Keratinocyte (primary cell): ENCODE data around the gene TMEM256. TPM values are rescaled to one million over a fixed set of nuclear protein-coding genes. Genes with fewer than 3 reads are reported as not detected.

Experiments used
- DNase-seq: peaks from one replicate; pipeline ENCODE4 v3.0.0-alpha.2; 2011; ENCODE audit warnings: low read depth, missing footprints, low spot score
- FAIRE-seq: peaks from 2 replicates; lab custom pipeline; 2011; peaks lifted over from hg19 to GRCh38; lab: Jason Lieb, UNC
- H2AFZ ChIP-seq: 2 replicates; pipeline ENCODE4 v1.6.0; 2012; ENCODE audit warnings: low read length, control low read depth, inconsistent platforms; ENCODE audit not compliant: control insufficient read depth
- H3K27ac ChIP-seq: 2 replicates; pipeline ENCODE4 v1.5.1; 2011; ENCODE audit warnings: low read length; ENCODE audit not compliant: control insufficient read depth, insufficient read depth
- H3K27me3 ChIP-seq: 3 replicates; pipeline ENCODE4 v1.6.0; 2011; ENCODE audit warnings: low read length; ENCODE audit not compliant: control insufficient read depth, insufficient read depth; ENCODE audit errors: extremely low read depth
- H3K36me3 ChIP-seq, 2 experiments: 2 replicates in 1 of 2; 3 replicates in 1 of 2; pipeline ENCODE4 v1.5.1; 2011; ENCODE audit warnings: low read length in 2 of 2, mild to moderate bottlenecking in 1 of 2; ENCODE audit not compliant: control insufficient read depth in 2 of 2, insufficient read depth in 2 of 2; ENCODE audit errors: extremely low read depth in 1 of 2
- H3K4me1 ChIP-seq: 3 replicates; pipeline ENCODE4 v1.5.1; 2011; ENCODE audit warnings: low read length; ENCODE audit not compliant: control insufficient read depth, insufficient read depth; ENCODE audit errors: extremely low read depth
- H3K4me2 ChIP-seq: 3 replicates; pipeline ENCODE4 v1.6.0; 2011; ENCODE audit warnings: low read depth, low read length; ENCODE audit not compliant: control insufficient read depth, insufficient read depth; ENCODE audit errors: extremely low read depth
- H3K4me3 ChIP-seq, 3 experiments: fragments of 200-600 bp in 1 of 3; sonication (generic) in 1 of 3; 2 replicates in 2 of 3; 3 replicates in 1 of 3; pipeline ENCODE4 v1.5.1; 2011 to 2016; ENCODE audit warnings: low read length in 3 of 3, mild to moderate bottlenecking in 3 of 3, control low read depth in 2 of 3, inconsistent platforms in 1 of 3, low read depth in 1 of 3, mixed read lengths in 1 of 3, mixed run types in 1 of 3, moderate library complexity in 1 of 3; ENCODE audit not compliant: control insufficient read depth in 2 of 3, insufficient read depth in 2 of 3; ENCODE audit errors: extremely low read depth in 1 of 3
- H3K79me2 ChIP-seq: 2 replicates; pipeline ENCODE4 v1.6.0; 2012; ENCODE audit warnings: low read length; ENCODE audit not compliant: control insufficient read depth, insufficient read depth
- H3K9ac ChIP-seq: 3 replicates; pipeline ENCODE4 v1.6.0; 2011; ENCODE audit warnings: low read length; ENCODE audit not compliant: control insufficient read depth, insufficient read depth; ENCODE audit errors: extremely low read depth
- H3K9me1 ChIP-seq: 3 replicates; pipeline ENCODE4 v1.6.0; 2011; ENCODE audit warnings: low read length; ENCODE audit not compliant: control insufficient read depth, insufficient read depth; ENCODE audit errors: extremely low read depth
- H3K9me3 ChIP-seq: 2 replicates; pipeline ENCODE4 v1.5.1; 2012; ENCODE audit warnings: low read depth, low read length; ENCODE audit not compliant: control insufficient read depth
- H4K20me1 ChIP-seq: 3 replicates; pipeline ENCODE4 v1.6.0; 2011; ENCODE audit warnings: low read length; ENCODE audit not compliant: control insufficient read depth, insufficient read depth; ENCODE audit errors: extremely low read depth
- CTCF ChIP-seq, 3 experiments: IDR thresholded peaks in 1 of 3; conservative IDR thresholded peaks in 1 of 3; optimal IDR thresholded peaks in 1 of 3; 2 replicates in 2 of 3; 3 replicates in 1 of 3; pipeline versions ENCODE3 to v1.5.1; 2011; ENCODE audit warnings: low read length in 3 of 3, mild to moderate bottlenecking in 3 of 3, moderate library complexity in 2 of 3, control low read depth in 1 of 3, inconsistent platforms in 1 of 3; ENCODE audit not compliant: insufficient read depth in 2 of 3; ENCODE audit errors: extremely low read depth in 1 of 3
- EZH2 ChIP-seq: IDR thresholded peaks from one replicate; pipeline ENCODE4 v1.6.1; 2012; ENCODE audit warnings: inconsistent platforms, mild to moderate bottlenecking, low read length, moderate library complexity
- dilution Hi-C: fragments of 300-500 bp; cut with MboI; formaldehyde crosslinking; loops from one replicate; pipeline ENCODE4 v1.7.0; 2020; ENCODE audit warnings: low sequenced_read_pairs; ENCODE audit not compliant: extremely low pct_ligation_motif_present
- polyA plus RNA-seq, 5 experiments: library from polyadenylated mRNA; depleted of rRNA in 3 of 5; stranded (reverse) in 3 of 5; stranded (forward) in 1 of 5; unstranded in 1 of 5; fragments of >200 nt; gene quantifications; 1 replicate in 1 of 5; 2 replicates in 3 of 5; 3 replicates in 1 of 5; pipeline versions ENCODE4 v1.2.1 to v1.2.3, GENCODE V29; 2011 to 2012; ENCODE audit warnings: missing spikeins in 2 of 5, low read depth in 1 of 5, low replicate concordance in 1 of 5

Gene TMEM256
- polyA plus RNA-seq, 1 donor (not counting 4 experiments of a cell fraction or from before 2014, with no cell fraction given) = 68.1 TPM

GRCh38 chr17:7354262-7354843, 49.5 kb downstream of the TMEM256 start:
- H3K9me1 ChIP-seq = no peaks in the 10 kb centered on the region
- H3K4me2 ChIP-seq = peak overlapping the region; percentile 95
- H3K9me3 ChIP-seq = no peaks in the 10 kb centered on the region
- dilution Hi-C loops = no loop called here
- H3K4me1 ChIP-seq = peaks cover 40% of the 10 kb centered on the region
- H3K27ac ChIP-seq = peak overlapping the region; percentile 88
- H2AFZ ChIP-seq = no peak overlapping the region
- H3K9ac ChIP-seq = peak overlapping the region; percentile 69
- DNase-seq (peak; percentile 100), FAIRE-seq (peak; percentile 100)
- H3K4me3 ChIP-seq = peak overlapping the region; percentile 45 to 58 (median 54)
- H3K36me3 ChIP-seq = no peaks in the 10 kb centered on the region
- TF ChIP-seq EZH2 (no peak), CTCF (optimal IDR thresholded peaks at IDR 0.05 in 1 of 3, IDR thresholded peaks at IDR 0.05 in 1 of 3, conservative IDR thresholded peaks at IDR 0.05 in 1 of 3; ENCODE audit: extremely low read depth in 1 of 3, insufficient read depth in 2 of 3, low read length in 3 of 3) (peak in 2 of 3 experiments; percentile 35 to 47)
- no peaks in the 10 kb centered on the region for H3K27me3 ChIP-seq
- peaks cover 23% of the 10 kb centered on the region for H3K79me2 ChIP-seq
- H4K20me1 ChIP-seq = no peaks in the 10 kb centered on the region

Other genes starting within 250 kb of the TMEM256 start
- gene ASGR1, start 224.7 kb downstream of the TMEM256 start, polyA plus RNA-seq = 0.12 to 0.22 TPM (median 0.18 TPM) in 3 replicates
- gene DLG4, start 184.3 kb downstream of the TMEM256 start, polyA plus RNA-seq = 4.5 to 7.2 TPM (median 5.5 TPM) in 3 replicates
- 300 to 633 TPM (median 301 TPM) in 3 replicates for gene ACADVL, start 184.2 kb downstream of the TMEM256 start, polyA plus RNA-seq
- 3.7 to 6.3 TPM (median 4.7 TPM) in 3 replicates for gene DVL2, start 169.6 kb downstream of the TMEM256 start, polyA plus RNA-seq
- gene PHF23, start 164.6 kb downstream of the TMEM256 start, polyA plus RNA-seq = 52.8 to 61.6 TPM (median 55.3 TPM) in 3 replicates
- gene GABARAP, start 161.6 kb downstream of the TMEM256 start, polyA plus RNA-seq = 271 to 416 TPM (median 391 TPM) in 3 replicates
- 60.8 to 143 TPM (median 66.2 TPM) in 3 replicates for gene CTDNEP1, start 152.4 kb downstream of the TMEM256 start, polyA plus RNA-seq
- 19.4 to 24.9 TPM (median 21.4 TPM) in 3 replicates for gene ELP5, start 151.9 kb downstream of the TMEM256 start, polyA plus RNA-seq
- gene CLDN7, start 141.6 kb downstream of the TMEM256 start, polyA plus RNA-seq = 6.3 to 9.0 TPM (median 6.8 TPM) in 3 replicates
- 0.05 TPM in 1 of 3 replicates, not detected in the others for gene SLC2A4, start 122.4 kb downstream of the TMEM256 start, polyA plus RNA-seq
- 0.01 to 0.05 TPM (median 0.05 TPM) in 3 replicates for gene YBX2, start 109.5 kb downstream of the TMEM256 start, polyA plus RNA-seq
- gene EIF5A, start 96.5 kb downstream of the TMEM256 start, polyA plus RNA-seq = 769 to 1,493 TPM (median 948 TPM) in 3 replicates
- gene GPS2, start 88.7 kb downstream of the TMEM256 start, polyA plus RNA-seq = 20.7 to 54.1 TPM (median 24.7 TPM) in 3 replicates
- gene NEURL4, start 74.8 kb downstream of the TMEM256 start, polyA plus RNA-seq = 11.3 to 18.9 TPM (median 13.5 TPM) in 3 replicates
- gene ACAP1, start 67.6 kb downstream of the TMEM256 start, polyA plus RNA-seq = 0.33 to 3.1 TPM (median 1.7 TPM) in 3 replicates
- gene KCTD11, start 51.9 kb downstream of the TMEM256 start, polyA plus RNA-seq = 17.5 to 33.7 TPM (median 18.5 TPM) in 3 replicates
- gene TMEM95, start 48.9 kb downstream of the TMEM256 start, polyA plus RNA-seq = not detected in 3 replicates
- 10.6 to 15.8 TPM (median 12.1 TPM) in 3 replicates for gene TNK1, start 23.0 kb downstream of the TMEM256 start, polyA plus RNA-seq
- 30.5 to 82.8 TPM (median 36.9 TPM) in 3 replicates for gene PLSCR3, start 9.6 kb downstream of the TMEM256 start, polyA plus RNA-seq
- 2.5 to 4.9 TPM (median 4.8 TPM) in 3 replicates for gene NLGN2, start 3.7 kb upstream of the TMEM256 start, polyA plus RNA-seq
- not detected in 3 replicates for gene SPEM1, start 16.2 kb upstream of the TMEM256 start, polyA plus RNA-seq
- gene SPEM2, start 21.5 kb upstream of the TMEM256 start, polyA plus RNA-seq = not detected in 3 replicates
- not detected in 3 replicates for gene SPEM3, start 24.8 kb upstream of the TMEM256 start, polyA plus RNA-seq
- gene TMEM102, start 31.3 kb upstream of the TMEM256 start, polyA plus RNA-seq = 6.8 to 10.0 TPM (median 9.1 TPM) in 3 replicates
- 27.4 to 46.9 TPM (median 30.4 TPM) in 3 replicates for gene FGF11, start 35.4 kb upstream of the TMEM256 start, polyA plus RNA-seq
- gene CHRNB1, start 41.0 kb upstream of the TMEM256 start, polyA plus RNA-seq = 13.1 to 51.3 TPM (median 22.0 TPM) in 3 replicates
- 20.9 to 23.9 TPM (median 21.8 TPM) in 3 replicates for gene ZBTB4, start 75.5 kb upstream of the TMEM256 start, polyA plus RNA-seq
- gene SLC35G6, start 77.3 kb upstream of the TMEM256 start, polyA plus RNA-seq = not detected in 3 replicates
- gene POLR2A, start 80.3 kb upstream of the TMEM256 start, polyA plus RNA-seq = 8.3 to 24.3 TPM (median 17.5 TPM) in 3 replicates
- gene TNFSF12, start 145.0 kb upstream of the TMEM256 start, polyA plus RNA-seq = 0.39 to 1.5 TPM (median 1.0 TPM) in 3 replicates
- gene TNFSF13, start 154.7 kb upstream of the TMEM256 start, polyA plus RNA-seq = 2.4 to 5.7 TPM (median 3.9 TPM) in 3 replicates
- gene SENP3, start 157.8 kb upstream of the TMEM256 start, polyA plus RNA-seq = 98.9 to 110 TPM (median 99.1 TPM) in 3 replicates
- 12.2 to 26.6 TPM (median 14.0 TPM) in 3 replicates for gene CD68, start 175.5 kb upstream of the TMEM256 start, polyA plus RNA-seq
- gene MPDU1, start 179.8 kb upstream of the TMEM256 start, polyA plus RNA-seq = 57.8 to 71.5 TPM (median 63.0 TPM) in 3 replicates
- gene SOX15, start 186.0 kb upstream of the TMEM256 start, polyA plus RNA-seq = 85.7 to 111 TPM (median 86.2 TPM) in 3 replicates
- 30.6 to 44.3 TPM (median 32.2 TPM) in 3 replicates for gene FXR2, start 210.8 kb upstream of the TMEM256 start, polyA plus RNA-seq
- 23.5 to 26.9 TPM (median 25.8 TPM) in 3 replicates for gene SAT2, start 223.7 kb upstream of the TMEM256 start, polyA plus RNA-seq
- 0.14 to 0.44 TPM (median 0.23 TPM) in 3 replicates for gene SHBG, start 226.0 kb upstream of the TMEM256 start, polyA plus RNA-seq
- not detected in 3 replicates for gene ATP1B2, start 246.8 kb upstream of the TMEM256 start, polyA plus RNA-seq